Measurements from ENCODE around the gene CERK. TPM values are rescaled to one million over a fixed set of nuclear protein-coding genes. Genes with fewer than 3 reads are reported as not detected.
A peak's percentile ranks its signal among the peaks of the same experiment; 100 is the strongest.

CERK gene
- total RNA-seq, 1 donor from 2014 or later: 46.3 TPM

DNA sequence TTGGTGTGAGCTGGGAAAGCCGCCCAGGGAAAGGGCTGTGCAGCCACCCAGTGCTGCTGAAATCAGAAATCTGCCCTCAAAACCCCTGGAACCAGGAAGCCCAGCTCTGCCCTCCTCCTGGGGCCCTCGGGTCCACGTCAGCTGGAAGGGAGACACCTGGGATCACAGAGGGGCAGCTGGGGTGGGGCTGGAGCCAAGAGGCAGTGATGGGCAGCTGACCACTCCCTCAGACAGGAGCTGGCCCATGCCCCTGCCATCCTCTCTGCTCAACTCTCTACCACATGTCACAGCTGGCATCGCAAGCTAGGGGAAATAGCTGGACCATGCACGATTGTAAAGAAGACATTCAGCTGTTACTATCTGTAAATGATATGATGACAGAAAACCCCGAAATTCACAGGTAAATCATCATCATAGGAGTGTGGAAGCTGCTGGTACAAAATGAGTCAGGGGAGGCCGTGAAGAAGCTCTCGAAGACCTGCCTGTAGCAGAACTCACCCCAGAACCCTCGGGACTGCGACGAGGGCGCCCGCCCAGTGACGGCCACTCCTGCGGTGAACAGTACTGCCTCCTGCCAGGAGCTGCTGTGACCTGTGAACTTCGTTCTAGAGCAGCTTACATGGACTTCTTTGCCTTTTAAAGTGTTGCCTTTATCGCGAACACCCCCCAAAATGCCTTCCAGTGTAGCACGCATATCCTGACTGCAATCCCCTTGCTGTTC, 55.9 kb downstream of the CERK start:
- no peak for DNase-seq (ENCODE audit: low read depth)
- no peaks in the 10 kb centered on the region for H3K27me3 ChIP-seq (ENCODE audit: control insufficient read depth, insufficient read depth, low read length)
- TF ChIP-seq, protein P1, sequence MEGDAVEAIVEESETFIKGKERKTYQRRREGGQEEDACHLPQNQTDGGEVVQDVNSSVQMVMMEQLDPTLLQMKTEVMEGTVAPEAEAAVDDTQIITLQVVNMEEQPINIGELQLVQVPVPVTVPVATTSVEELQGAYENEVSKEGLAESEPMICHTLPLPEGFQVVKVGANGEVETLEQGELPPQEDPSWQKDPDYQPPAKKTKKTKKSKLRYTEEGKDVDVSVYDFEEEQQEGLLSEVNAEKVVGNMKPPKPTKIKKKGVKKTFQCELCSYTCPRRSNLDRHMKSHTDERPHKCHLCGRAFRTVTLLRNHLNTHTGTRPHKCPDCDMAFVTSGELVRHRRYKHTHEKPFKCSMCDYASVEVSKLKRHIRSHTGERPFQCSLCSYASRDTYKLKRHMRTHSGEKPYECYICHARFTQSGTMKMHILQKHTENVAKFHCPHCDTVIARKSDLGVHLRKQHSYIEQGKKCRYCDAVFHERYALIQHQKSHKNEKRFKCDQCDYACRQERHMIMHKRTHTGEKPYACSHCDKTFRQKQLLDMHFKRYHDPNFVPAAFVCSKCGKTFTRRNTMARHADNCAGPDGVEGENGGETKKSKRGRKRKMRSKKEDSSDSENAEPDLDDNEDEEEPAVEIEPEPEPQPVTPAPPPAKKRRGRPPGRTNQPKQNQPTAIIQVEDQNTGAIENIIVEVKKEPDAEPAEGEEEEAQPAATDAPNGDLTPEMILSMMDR (IDR thresholded peaks at IDR 0.05; ENCODE audit: insufficient read depth, low read length, poor library complexity, severe bottlenecking): no peak
- H3K36me3 ChIP-seq (ENCODE audit: control insufficient read depth, insufficient read depth, low read length): no peaks in the 10 kb centered on the region
- H3K4me3 ChIP-seq (ENCODE audit: low read depth, low read length): no peak overlapping the region

DNA sequence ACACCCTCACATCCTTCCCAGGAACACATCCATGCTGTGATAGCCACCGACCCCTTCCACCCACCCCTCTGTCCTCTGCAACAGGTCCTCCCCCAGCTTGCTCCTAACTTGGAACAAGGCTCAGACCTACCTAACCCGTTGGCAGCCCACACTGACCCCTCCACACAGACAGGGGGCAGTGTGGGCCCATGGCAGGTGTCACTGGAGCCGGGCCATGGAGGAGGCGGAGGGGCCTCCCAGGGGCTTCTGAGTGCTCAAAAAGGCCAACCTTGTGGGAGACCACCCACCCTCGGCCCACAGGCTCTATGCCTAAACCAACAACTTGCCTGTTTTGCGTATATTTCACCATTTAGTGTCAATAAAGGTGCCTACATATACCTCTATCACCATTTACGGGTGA, 57.0 kb downstream of the CERK start:
- no peak for DNase-seq (ENCODE audit: low read depth)
- TF ChIP-seq, protein P1 (IDR thresholded peaks at IDR 0.05; ENCODE audit: insufficient read depth, low read length, poor library complexity, severe bottlenecking): peak; percentile 23
- Histone ChIP-seq H3K4me3 (ENCODE audit: low read depth, low read length) (no peak overlapping the region), H3K36me3 (ENCODE audit: control insufficient read depth, insufficient read depth, low read length) (no peaks in the 10 kb centered on the region), H3K27me3 (ENCODE audit: control insufficient read depth, insufficient read depth, low read length) (no peaks in the 10 kb centered on the region)

DNA sequence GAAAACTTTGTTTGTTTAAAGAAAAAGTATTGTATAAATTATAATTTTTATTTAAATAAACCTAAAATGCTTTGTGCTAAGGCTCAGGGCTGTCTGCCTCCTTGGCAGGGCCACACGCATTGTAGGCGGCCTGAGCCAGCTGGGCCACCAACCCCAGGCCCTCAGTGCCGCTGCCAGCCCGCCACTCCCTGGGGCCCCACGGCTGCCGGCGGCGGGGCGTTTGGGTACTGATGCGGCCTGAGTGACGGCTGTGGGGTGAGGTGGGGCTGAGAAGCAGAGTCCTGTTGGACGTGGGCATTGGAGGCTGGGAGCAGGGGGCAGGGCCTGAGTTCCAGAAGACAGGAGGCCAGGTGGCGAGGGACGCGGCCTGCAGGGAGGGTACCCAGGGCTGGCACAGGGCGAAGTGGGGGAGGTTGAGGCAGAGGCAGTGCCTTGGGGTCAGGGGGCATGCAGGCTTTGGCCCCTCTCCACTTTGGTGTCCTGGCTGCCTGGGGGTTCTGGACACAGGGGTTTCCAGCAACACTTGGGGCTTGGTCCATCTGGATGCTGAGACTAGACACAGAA, 58.3 kb downstream of the CERK start:
- no peak for DNase-seq (ENCODE audit: low read depth)
- TF ChIP-seq, protein P1 (IDR thresholded peaks at IDR 0.05; ENCODE audit: insufficient read depth, low read length, poor library complexity, severe bottlenecking): no peak
- H3K4me3 ChIP-seq (ENCODE audit: low read depth, low read length): no peak overlapping the region
- no peaks in the 10 kb centered on the region for H3K36me3 ChIP-seq (ENCODE audit: control insufficient read depth, insufficient read depth, low read length)
- H3K27me3 ChIP-seq (ENCODE audit: control insufficient read depth, insufficient read depth, low read length): no peaks in the 10 kb centered on the region

DNA sequence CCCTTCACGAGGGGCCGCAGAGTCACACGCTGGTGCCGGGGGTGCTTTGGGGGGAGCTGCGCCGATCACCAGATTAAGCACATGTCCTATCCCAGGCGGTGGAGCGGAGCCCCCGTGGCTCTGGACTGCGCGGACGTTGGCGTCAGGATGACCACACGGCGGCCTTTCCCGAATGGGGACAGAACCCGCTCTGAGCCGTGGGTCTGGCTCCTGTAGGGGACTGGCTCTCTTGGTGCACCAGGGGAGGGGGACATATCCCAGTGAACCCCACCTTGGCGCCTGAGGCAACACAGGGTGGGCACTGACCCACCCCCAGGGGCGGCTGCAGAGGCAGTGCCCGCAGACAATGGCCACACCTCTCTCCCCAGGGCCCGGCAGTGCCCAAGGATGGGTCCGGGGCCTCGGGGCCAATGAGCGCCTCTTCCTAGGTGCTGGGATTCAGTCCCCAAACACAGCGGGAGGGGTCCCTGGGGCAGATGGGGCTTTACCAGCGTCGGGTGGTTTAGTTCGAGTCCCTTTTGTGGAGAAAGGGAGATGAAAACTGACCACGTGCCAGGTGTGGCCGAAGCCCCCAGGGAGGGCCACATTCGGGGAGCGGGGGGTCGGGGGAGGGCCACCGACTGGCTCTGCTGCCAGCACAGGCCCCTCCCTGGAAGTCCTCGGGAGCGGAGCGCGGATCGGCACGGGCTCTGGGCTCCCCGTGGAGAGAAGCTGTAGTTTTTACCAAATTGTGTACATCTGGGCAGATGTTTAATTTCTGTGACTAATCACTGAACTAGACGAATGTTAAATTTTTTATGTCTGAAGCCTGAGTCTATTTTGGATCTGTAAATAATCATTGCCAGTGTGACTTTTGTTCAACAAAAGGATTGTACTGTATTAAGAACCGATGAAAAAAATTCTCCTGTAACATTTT, 59.0 kb downstream of the CERK start:
- DNase-seq (ENCODE audit: low read depth): no peak
- TF ChIP-seq, protein P1 (IDR thresholded peaks at IDR 0.05; ENCODE audit: insufficient read depth, low read length, poor library complexity, severe bottlenecking): no peak
- Histone ChIP-seq H3K27me3 (ENCODE audit: control insufficient read depth, insufficient read depth, low read length) (no peaks in the 10 kb centered on the region), H3K36me3 (ENCODE audit: control insufficient read depth, insufficient read depth, low read length) (no peaks in the 10 kb centered on the region), H3K4me3 (ENCODE audit: low read depth, low read length) (no peak overlapping the region)

DNA sequence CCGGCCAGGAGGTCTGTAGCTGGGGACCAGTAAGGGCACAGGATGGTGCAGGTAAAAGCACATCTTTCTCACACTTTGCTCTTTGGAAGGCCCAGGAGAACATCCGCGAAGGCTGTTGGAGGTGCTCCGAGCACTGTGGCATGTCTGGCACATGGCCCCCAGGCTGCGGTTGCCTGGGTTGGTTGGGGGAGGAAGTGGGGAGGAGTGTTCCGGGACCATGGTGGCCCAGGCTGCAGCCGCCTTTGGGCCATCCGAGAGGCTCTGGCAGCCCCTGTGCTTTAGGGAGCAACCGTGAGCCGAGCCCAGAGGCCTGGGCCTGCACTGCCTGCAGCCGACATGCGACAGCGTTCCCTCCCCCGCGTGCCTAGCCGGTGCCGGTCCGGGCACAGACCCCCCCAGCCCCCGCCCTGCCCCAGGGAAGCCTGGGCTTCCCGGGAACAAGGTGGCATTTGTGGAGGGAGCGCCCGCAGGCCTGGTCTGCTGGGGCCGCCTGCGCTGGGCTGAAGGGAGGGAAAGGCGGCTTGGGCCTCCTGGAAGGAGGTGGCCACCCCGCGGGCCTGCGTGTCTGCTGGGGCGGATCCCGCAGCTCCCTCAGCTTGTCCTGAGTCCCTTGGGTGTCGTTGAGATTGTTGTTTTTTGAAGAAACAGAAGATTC, 59.9 kb downstream of the CERK start:
- H3K4me3 ChIP-seq (ENCODE audit: low read depth, low read length): no peak overlapping the region
- no peak for DNase-seq (ENCODE audit: low read depth)
- no peaks in the 10 kb centered on the region for H3K36me3 ChIP-seq (ENCODE audit: control insufficient read depth, insufficient read depth, low read length)
- TF ChIP-seq, protein P1 (IDR thresholded peaks at IDR 0.05; ENCODE audit: insufficient read depth, low read length, poor library complexity, severe bottlenecking): no peak
- H3K27me3 ChIP-seq (ENCODE audit: control insufficient read depth, insufficient read depth, low read length): no peaks in the 10 kb centered on the region

Data from kidney epithelial cell (primary cell).